ENCODE results near the gene HAUS7. TPM values are rescaled to one million over a fixed set of nuclear protein-coding genes. Genes with fewer than 3 reads are reported as not detected.

The HAUS7 gene
- total RNA-seq, 4 donors from 2014 or later = 5.1 to 34.4 (median 27.1) TPM

DNA sequence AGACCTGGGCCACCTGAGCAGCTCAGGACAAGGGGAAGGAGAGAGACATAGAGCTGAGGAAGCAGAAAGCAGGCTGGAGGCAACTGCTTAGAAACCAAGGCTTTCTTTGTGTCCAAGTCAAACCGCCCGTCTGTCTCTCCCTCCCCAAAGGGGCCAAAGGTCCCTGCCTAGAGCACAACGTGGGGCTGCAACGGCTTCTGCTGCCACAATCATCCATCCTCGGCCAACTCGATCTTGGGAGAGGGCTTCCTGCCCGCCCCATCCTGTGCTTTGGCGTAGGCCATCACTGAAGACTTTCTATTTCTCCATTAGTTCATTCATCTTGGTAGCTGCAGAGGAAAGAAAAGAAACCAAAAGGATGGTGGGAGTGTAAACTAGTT lies 22.8 kb downstream of the HAUS7 start:
- no peaks in the 10 kb centered on the region for H3K4me1 ChIP-seq
- intact Hi-C loops (cut with DNase I; ENCODE audit: low total_unique reads) = no loop called here
- H3K27me3 ChIP-seq = no peaks in the 10 kb centered on the region
- DNase-seq = no peak
- H3K4me3 ChIP-seq = no peak overlapping the region
- H3K36me3 ChIP-seq = no peaks in the 10 kb centered on the region
- TF ChIP-seq CTCF (IDR thresholded peaks at IDR 0.05) (no peak), POLR2A (IDR thresholded peaks at IDR 0.05) (no peak)
- H3K27ac ChIP-seq = no peak overlapping the region
- H3K9me3 ChIP-seq = no peaks in the 10 kb centered on the region

DNA sequence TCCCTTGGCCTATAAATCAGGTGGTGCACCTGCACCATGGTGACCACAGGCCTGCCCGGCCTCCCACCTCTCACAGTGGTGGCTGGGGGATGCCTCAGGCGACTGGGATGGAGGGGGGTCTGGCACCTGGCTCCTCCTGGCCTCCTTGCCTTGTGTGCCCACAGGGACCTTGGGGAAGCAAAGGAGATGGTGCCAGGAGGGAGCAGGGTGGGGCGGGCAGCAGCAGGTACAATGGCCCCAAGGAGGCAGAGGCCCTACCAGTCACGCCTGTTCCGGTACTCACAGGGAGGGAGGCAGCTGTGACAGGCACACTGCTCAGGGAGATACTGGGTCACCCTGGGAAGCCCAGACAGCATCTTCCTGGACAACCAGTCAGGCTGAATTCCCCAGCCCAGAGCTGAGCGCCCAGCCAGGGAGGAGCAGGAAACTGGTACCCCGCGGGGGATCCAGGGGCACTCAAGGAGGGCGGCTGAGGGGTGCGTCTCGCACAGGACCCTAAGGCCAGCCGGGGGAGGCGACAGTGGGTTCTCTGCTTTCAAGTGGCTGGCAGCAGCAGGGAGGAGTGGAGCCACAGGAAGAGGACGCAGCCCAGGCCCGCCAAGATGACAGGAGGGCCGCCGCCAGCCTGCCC lies 23.3 kb downstream of the HAUS7 start:
- no peaks in the 10 kb centered on the region for H3K4me1 ChIP-seq
- H3K36me3 ChIP-seq = no peaks in the 10 kb centered on the region
- DNase-seq = no peak
- no peaks in the 10 kb centered on the region for H3K27me3 ChIP-seq
- no peak for TF ChIP-seq CTCF (IDR thresholded peaks at IDR 0.05)
- TF ChIP-seq POLR2A (IDR thresholded peaks at IDR 0.05) = no peak
- H3K4me3 ChIP-seq = no peak overlapping the region
- no peaks in the 10 kb centered on the region for H3K9me3 ChIP-seq
- no peak overlapping the region for H3K27ac ChIP-seq
- intact Hi-C loops (cut with DNase I; ENCODE audit: low total_unique reads) = no loop called here

GRCh38 chrX:153446636-153446936 lies 23.8 kb downstream of the HAUS7 start:
- Histone ChIP-seq H3K27ac (no peak overlapping the region), H3K36me3 (no peaks in the 10 kb centered on the region), H3K27me3 (no peaks in the 10 kb centered on the region), H3K4me3 (no peak overlapping the region), H3K9me3 (no peaks in the 10 kb centered on the region), H3K4me1 (no peaks in the 10 kb centered on the region)
- no peak for DNase-seq
- intact Hi-C loops (cut with DNase I; ENCODE audit: low total_unique reads) = no loop called here
- no peak for TF ChIP-seq CTCF (IDR thresholded peaks at IDR 0.05)
- no peak for TF ChIP-seq POLR2A (IDR thresholded peaks at IDR 0.05)

DNA sequence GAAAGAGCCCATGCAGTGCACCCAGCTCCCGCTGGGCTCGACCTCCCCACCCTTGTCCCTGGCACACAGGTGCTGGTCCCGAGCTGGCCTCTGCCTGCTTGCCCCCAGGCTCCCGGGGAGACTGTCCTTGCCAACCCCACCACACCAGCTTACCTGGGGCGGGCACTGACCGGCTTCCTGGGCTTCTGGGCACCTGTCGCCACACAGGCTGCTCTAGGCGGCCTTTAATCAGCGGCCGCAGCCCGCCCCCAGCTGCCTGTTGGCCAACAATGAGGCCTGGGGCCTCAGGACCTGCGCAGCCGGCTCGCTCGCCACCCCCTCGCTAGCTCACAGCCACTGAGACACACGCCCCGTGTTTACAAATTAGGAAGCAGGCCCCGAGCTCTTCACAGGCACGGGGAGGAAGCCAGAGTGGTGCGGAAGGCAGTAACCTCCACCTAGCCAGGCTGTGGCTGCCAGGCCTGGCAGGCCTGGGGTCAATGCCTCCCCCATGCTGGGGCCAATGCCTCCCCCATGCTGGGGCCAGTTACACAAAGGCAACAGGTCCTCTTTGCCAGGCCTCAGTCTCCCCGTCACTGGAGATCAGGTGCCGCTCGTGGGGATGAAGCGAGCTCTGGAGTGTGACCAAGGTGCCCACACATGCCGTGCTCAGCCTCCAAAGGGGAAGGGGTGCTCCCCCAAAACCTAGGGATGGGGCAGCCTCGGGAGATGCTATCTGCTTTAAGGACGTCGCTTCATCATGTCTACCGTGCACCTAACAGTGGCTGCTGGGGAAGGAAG lies 24.3 kb downstream of the HAUS7 start, which contains the start of gene TREX2:
TREX2 (minus strand) TSS at position 201 of the 780 bp plus-strand sequence. CDS start 626 bp downstream, outside the sequence.
- H3K4me1 ChIP-seq = no peaks in the 10 kb centered on the region
- no peak for DNase-seq
- no peaks in the 10 kb centered on the region for H3K9me3 ChIP-seq
- intact Hi-C loops (cut with DNase I; ENCODE audit: low total_unique reads) = no loop called here
- no peak within 1 kb of the TSS for H3K4me3 ChIP-seq
- no peak for TF ChIP-seq POLR2A (IDR thresholded peaks at IDR 0.05)
- no peak for TF ChIP-seq CTCF (IDR thresholded peaks at IDR 0.05)
- H3K27me3 ChIP-seq = no peaks in the 10 kb centered on the region
- no peak within 1 kb of the TSS for H3K27ac ChIP-seq
- no peaks in the 10 kb centered on the region for H3K36me3 ChIP-seq

DNA sequence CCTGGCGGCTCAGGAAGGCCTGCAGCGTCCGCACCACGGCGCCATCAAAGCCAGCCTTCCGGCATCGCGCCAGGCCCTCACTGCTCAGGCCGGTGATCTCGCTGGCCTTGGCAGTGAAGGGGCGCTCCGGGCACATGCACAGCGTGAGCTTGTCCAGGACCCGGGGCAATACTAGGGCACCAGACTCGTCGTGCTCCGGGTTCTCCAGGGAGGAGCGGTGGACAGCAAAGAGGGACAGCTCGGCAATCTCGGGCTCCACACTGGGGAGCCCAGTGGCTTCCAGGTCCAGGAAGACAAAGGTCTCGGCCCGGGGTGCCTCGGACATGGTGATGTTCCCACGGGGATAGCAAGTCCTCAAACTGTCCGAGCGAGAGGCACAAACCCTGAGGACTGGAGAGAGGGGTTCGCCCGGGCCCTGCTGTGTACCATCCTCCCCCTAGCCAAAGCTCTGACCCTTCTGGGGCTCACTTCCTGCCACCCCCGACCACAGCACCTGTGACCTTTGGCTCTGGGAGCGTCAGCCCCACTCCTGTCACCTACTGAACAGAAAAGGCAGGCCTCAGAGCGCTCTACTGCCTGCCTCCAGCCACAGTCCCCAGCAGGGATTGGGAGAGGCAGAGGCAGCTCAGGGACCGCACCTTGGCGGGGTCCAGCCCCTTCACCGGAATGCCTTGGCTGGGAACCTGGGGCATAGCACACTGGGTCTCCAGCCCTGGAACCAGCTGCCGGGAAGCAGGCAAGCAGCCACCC lies 25.1 kb downstream of the HAUS7 start:
- Histone ChIP-seq H3K27ac (no peak overlapping the region), H3K9me3 (no peaks in the 10 kb centered on the region), H3K27me3 (peaks cover 0 to 2% of the 10 kb centered on the region in 2 donors), H3K4me3 (no peak overlapping the region), H3K36me3 (no peaks in the 10 kb centered on the region), H3K4me1 (no peaks in the 10 kb centered on the region)
- intact Hi-C loops (cut with DNase I; ENCODE audit: low total_unique reads) = no loop called here
- TF ChIP-seq CTCF (IDR thresholded peaks at IDR 0.05) (no peak), POLR2A (IDR thresholded peaks at IDR 0.05) (no peak)
- no peak for DNase-seq

Measured in uterus (tissue), 4 donors.